A673 (cell line): ENCODE data around the gene TCHHL1. TPM values are rescaled to one million over a fixed set of nuclear protein-coding genes. Genes with fewer than 3 reads are reported as not detected.
A peak's percentile ranks its signal among the peaks of the same experiment; 100 is the strongest.

Source experiments
- BruUV-seq: library from RNA; stranded (reverse); fragments of 400-500 nt; replicated peaks from 2 replicates; lab custom pipeline; 2021; lab: Mats Ljungman, UMichigan
- CTCF ChIA-PET: fragments of 300-600 bp; sonication (Branson Sonifier 250); formaldehyde crosslinking; loops from one replicate; lab custom pipeline; 2022; ENCODE audit warnings: antibody characterized with exemption; lab: Charles Lee
- POLR2A ChIA-PET: fragments of 300-600 bp; sonication (Branson Sonifier 250); formaldehyde crosslinking; loops from one replicate; lab custom pipeline; 2022; ENCODE audit warnings: antibody characterized with exemption; ENCODE audit not compliant: low non-redundant PET; lab: Charles Lee
- DNase-seq: peaks from one replicate; pipeline ENCODE4 v3.0.0-alpha.2; 2015; ENCODE audit warnings: low spot score
- H3K27ac ChIP-seq: fragments of 200-600 bp; sonication (generic); 2 replicates; pipeline ENCODE4 v1.5.1; 2016; ENCODE audit warnings: mixed run types, low read depth, mild to moderate bottlenecking, mixed read lengths, antibody characterized with exemption, low read length; ENCODE audit not compliant: poor library complexity, severe bottlenecking
- H3K27me3 ChIP-seq: fragments of 200-600 bp; sonication (generic); replicated peaks from 2 replicates; pipeline ENCODE4 v1.6.1; 2017; ENCODE audit warnings: mixed run types, low read depth, mild to moderate bottlenecking, mixed read lengths, antibody characterized with exemption, low read length; ENCODE audit not compliant: insufficient read depth, poor library complexity
- H3K36me3 ChIP-seq: fragments of 200-600 bp; sonication (generic); 2 replicates; pipeline ENCODE4 v1.6.1; 2016; ENCODE audit warnings: mixed run types, mild to moderate bottlenecking, mixed read lengths, antibody characterized with exemption, low read length; ENCODE audit not compliant: insufficient read depth, poor library complexity, severe bottlenecking
- H3K4me1 ChIP-seq: fragments of 200-600 bp; sonication (generic); 2 replicates; pipeline ENCODE4 v1.6.1; 2017; ENCODE audit warnings: mixed run types, mild to moderate bottlenecking, mixed read lengths, antibody characterized with exemption, low read length; ENCODE audit not compliant: insufficient read depth, poor library complexity, severe bottlenecking
- H3K4me3 ChIP-seq: fragments of 200-600 bp; sonication (generic); 2 replicates; pipeline ENCODE4 v1.5.1; 2016; ENCODE audit warnings: low read depth, mixed run types, mild to moderate bottlenecking, mixed read lengths, low read length; ENCODE audit not compliant: poor library complexity, severe bottlenecking
- H3K9me3 ChIP-seq: fragments of 200-600 bp; sonication (generic); 2 replicates; pipeline ENCODE4 v1.6.1; 2016; ENCODE audit warnings: mixed run types, low read depth, mild to moderate bottlenecking, mixed read lengths, antibody characterized with exemption, low read length; ENCODE audit not compliant: poor library complexity, severe bottlenecking
- CTCF ChIP-seq: fragments of 300-800, 200-600 bp; sonication (generic); conservative IDR thresholded peaks from 2 replicates; pipeline ENCODE4 v1.5.1; 2017; ENCODE audit warnings: low read depth, mild to moderate bottlenecking, antibody characterized with exemption, low read length, moderate library complexity, mixed read lengths
- EZH2 ChIP-seq: fragments of 200-600 bp; sonication (generic); IDR thresholded peaks from 2 replicates; pipeline ENCODE4 v1.6.1; 2017; ENCODE audit warnings: borderline replicate concordance, low read depth, mild to moderate bottlenecking, mixed read lengths, antibody characterized with exemption, low read length; ENCODE audit not compliant: poor library complexity, severe bottlenecking
- intact Hi-C: fragments of 100-400 bp; cut with micrococcal nuclease; formaldehyde crosslinking; loops from one replicate; pipeline ENCODE4 v1.10.0; 2022; ENCODE audit not compliant: unreplicated experiment
- total RNA-seq: library from RNA; stranded (reverse); gene quantifications from 2 replicates; pipeline ENCODE4 v1.2.3, GENCODE V29; 2021

The TCHHL1 gene
- total RNA-seq, 1 experiment from 2014 or later, result not detected

- no peak overlapping the region for H3K27ac ChIP-seq
- DNase-seq, result no peak
- intact Hi-C loops, result loop anchor here (5.0 kb wide), 1 partner anchor 58 kb away; no protein-coding TSS in a partner anchor
- BruUV-seq, result no TSS peak
- H3K36me3 ChIP-seq, result no peaks in the 10 kb centered on the region
- H3K9me3 ChIP-seq, result peaks cover 26% of the 10 kb centered on the region
- peaks cover 30% of the 10 kb centered on the region for H3K4me1 ChIP-seq
- ChIA-PET POLR2A (interaction anchor here (0.5 kb wide), 1 partner anchor 17 kb away, joined by 3 read pairs; no protein-coding TSS in a partner anchor), CTCF (no interaction called here)
- H3K27me3 ChIP-seq, result peaks cover 98% of the 10 kb centered on the region
- TF ChIP-seq EZH2 (no peak), CTCF (no peak)
- H3K4me3 ChIP-seq, result peak overlapping the region; percentile 42
These were observed 21.1 kb upstream of the TCHHL1 start for GRCh38 chr1:152109998-152110294.

GRCh38 chr1:152109231-152109997, 20.6 kb upstream of the TCHHL1 start:
- H3K4me1 ChIP-seq, result peaks cover 30% of the 10 kb centered on the region
- peaks cover 98% of the 10 kb centered on the region for H3K27me3 ChIP-seq
- POLR2A ChIA-PET, result no interaction called here
- H3K9me3 ChIP-seq, result peaks cover 26% of the 10 kb centered on the region
- H3K36me3 ChIP-seq, result no peaks in the 10 kb centered on the region
- H3K4me3 ChIP-seq, result peak overlapping the region; percentile 42
- CTCF ChIA-PET, result no interaction called here
- no TSS peak for BruUV-seq
- intact Hi-C loops, result loop anchor here (5.0 kb wide), 1 partner anchor 57 kb away; no protein-coding TSS in a partner anchor
- TF ChIP-seq EZH2 (no peak), CTCF (no peak)
- DNase-seq, result peak; percentile 52
- no peak overlapping the region for H3K27ac ChIP-seq

- TF ChIP-seq EZH2 (no peak), CTCF (no peak)
- intact Hi-C loops, result loop anchor here (5.0 kb wide), 1 partner anchor 57 kb away; no protein-coding TSS in a partner anchor
- peaks cover 26% of the 10 kb centered on the region for H3K9me3 ChIP-seq
- H3K27me3 ChIP-seq, result peaks cover 97% of the 10 kb centered on the region
- H3K27ac ChIP-seq, result no peak overlapping the region
- ChIA-PET CTCF (no interaction called here), POLR2A (no interaction called here)
- no TSS peak for BruUV-seq
- no peaks in the 10 kb centered on the region for H3K36me3 ChIP-seq
- DNase-seq, result no peak
- peaks cover 30% of the 10 kb centered on the region for H3K4me1 ChIP-seq
- peak overlapping the region; percentile 42 for H3K4me3 ChIP-seq
These were observed 20.0 kb upstream of the TCHHL1 start for GRCh38 chr1:152108882-152109222.
